ENCODE data around the gene SPIRE2.

SPIRE2 gene

DNA sequence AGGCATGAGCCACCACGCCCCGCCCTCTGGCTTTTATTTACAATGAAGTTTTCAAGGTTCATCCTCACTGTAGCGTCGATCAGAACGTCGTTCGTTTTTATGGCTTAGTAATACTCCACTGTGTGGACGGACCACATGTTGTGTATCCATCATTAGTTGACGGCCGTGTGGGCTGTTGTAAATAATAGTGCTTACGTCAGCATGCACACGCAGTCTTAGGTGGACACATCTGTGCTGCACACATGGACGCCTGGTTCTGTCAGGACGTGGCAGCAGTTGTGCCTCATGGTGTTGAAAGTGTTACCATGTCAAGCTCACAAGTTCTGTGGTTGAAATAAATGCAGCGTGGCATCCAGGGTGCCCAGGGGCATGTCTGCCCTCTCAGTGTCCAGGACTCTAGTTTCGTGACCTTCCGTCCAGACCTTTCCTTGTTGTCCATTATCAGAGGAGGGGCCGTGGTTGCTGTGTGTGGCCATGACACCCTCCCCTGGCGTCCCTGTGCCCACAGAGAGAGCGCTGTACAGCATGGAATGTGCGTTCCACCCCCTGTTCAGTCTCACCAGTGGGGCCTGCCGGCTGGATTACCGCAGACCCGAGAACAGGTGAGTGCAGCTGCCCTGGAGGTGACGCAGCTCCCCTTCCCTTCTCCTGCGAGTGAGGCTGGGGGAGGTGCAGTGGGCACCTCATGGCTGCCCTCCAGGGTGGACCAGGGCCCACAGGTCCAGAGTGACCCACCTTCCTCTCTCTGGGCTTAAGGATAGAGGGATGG, 67.4 kb downstream of the SPIRE2 start:
- no peak overlapping the region for H3K4me3 ChIP-seq (ENCODE audit: low read length in 2 of 2)
- peaks cover 73 to 80% of the 10 kb centered on the region in 2 donors for H3K36me3 ChIP-seq (ENCODE audit: control insufficient read depth in 2 of 2, insufficient read depth in 2 of 2, low read length in 2 of 2)
- H3K27me3 ChIP-seq (ENCODE audit: control insufficient read depth in 2 of 2, insufficient read depth in 2 of 2, low read length in 2 of 2) = no peaks in the 10 kb centered on the region
- H3K9me3 ChIP-seq (ENCODE audit: control insufficient read depth in 2 of 2, low read length in 2 of 2) = no peaks in the 10 kb centered on the region
- no peaks in the 10 kb centered on the region for H3K4me1 ChIP-seq (ENCODE audit: control insufficient read depth in 2 of 2, insufficient read depth in 2 of 2, low read length in 2 of 2)
- H3K9ac ChIP-seq (ENCODE audit: low read depth in 1 of 2, low read length in 2 of 2) = no peak overlapping the region
- no peak overlapping the region for H3K27ac ChIP-seq (ENCODE audit: low read depth in 2 of 2, low read length in 2 of 2)

GRCh38 chr16:89897204-89897603, 68.9 kb downstream of the SPIRE2 start:
- no peak overlapping the region for H3K27ac ChIP-seq (ENCODE audit: low read depth in 2 of 2, low read length in 2 of 2)
- H3K9ac ChIP-seq (ENCODE audit: low read depth in 1 of 2, low read length in 2 of 2) = no peak overlapping the region
- H3K4me3 ChIP-seq (ENCODE audit: low read length in 2 of 2) = no peak overlapping the region
- H3K27me3 ChIP-seq (ENCODE audit: control insufficient read depth in 2 of 2, insufficient read depth in 2 of 2, low read length in 2 of 2) = no peaks in the 10 kb centered on the region
- H3K4me1 ChIP-seq (ENCODE audit: control insufficient read depth in 2 of 2, insufficient read depth in 2 of 2, low read length in 2 of 2) = no peaks in the 10 kb centered on the region
- peaks cover 65 to 71% of the 10 kb centered on the region in 2 donors for H3K36me3 ChIP-seq (ENCODE audit: control insufficient read depth in 2 of 2, insufficient read depth in 2 of 2, low read length in 2 of 2)
- H3K9me3 ChIP-seq (ENCODE audit: control insufficient read depth in 2 of 2, low read length in 2 of 2) = no peaks in the 10 kb centered on the region

DNA sequence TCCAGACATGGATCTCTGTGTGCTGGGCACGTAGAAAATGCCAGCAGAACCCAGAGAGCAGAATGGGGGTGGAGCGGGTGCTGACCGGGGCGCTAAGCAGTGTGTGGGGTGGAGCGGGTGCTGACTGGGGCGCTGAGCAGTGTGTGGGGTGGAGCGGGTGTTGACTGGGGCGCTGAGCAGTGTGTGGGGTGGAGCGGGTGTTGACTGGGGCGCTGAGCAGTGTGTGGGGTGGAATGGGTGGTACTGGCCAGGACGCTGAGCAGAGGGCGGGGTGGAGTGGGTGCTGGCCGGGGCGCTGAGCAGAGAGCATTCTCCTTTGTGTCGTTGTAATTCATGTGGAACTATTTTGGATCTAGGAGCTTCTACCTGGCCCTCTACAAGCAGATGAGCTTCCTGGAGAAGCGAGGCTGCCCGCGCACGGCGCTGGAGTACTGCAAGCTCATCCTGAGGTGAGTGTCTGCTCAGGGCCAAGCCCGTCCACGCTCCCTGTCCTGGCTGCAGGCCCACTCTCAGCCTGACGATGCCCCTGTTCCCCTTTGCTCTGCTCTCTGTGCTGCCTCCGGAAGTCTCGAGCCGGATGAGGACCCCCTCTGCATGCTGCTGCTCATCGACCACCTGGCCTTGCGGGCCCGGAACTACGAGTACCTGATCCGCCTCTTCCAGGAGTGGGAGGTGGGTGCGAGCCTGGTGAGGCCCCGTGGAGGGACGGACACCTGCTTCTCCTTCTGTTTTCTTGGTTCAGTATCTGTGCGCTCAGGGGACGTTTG, 70.1 kb downstream of the SPIRE2 start:
- Histone ChIP-seq H3K4me1 (ENCODE audit: control insufficient read depth in 2 of 2, insufficient read depth in 2 of 2, low read length in 2 of 2) (no peaks in the 10 kb centered on the region), H3K9me3 (ENCODE audit: control insufficient read depth in 2 of 2, low read length in 2 of 2) (no peaks in the 10 kb centered on the region), H3K9ac (ENCODE audit: low read depth in 1 of 2, low read length in 2 of 2) (no peak overlapping the region), H3K4me3 (ENCODE audit: low read length in 2 of 2) (no peak overlapping the region), H3K36me3 (ENCODE audit: control insufficient read depth in 2 of 2, insufficient read depth in 2 of 2, low read length in 2 of 2) (peaks cover 54 to 66% of the 10 kb centered on the region in 2 donors), H3K27ac (ENCODE audit: low read depth in 2 of 2, low read length in 2 of 2) (no peak overlapping the region), H3K27me3 (ENCODE audit: control insufficient read depth in 2 of 2, insufficient read depth in 2 of 2, low read length in 2 of 2) (no peaks in the 10 kb centered on the region)

DNA sequence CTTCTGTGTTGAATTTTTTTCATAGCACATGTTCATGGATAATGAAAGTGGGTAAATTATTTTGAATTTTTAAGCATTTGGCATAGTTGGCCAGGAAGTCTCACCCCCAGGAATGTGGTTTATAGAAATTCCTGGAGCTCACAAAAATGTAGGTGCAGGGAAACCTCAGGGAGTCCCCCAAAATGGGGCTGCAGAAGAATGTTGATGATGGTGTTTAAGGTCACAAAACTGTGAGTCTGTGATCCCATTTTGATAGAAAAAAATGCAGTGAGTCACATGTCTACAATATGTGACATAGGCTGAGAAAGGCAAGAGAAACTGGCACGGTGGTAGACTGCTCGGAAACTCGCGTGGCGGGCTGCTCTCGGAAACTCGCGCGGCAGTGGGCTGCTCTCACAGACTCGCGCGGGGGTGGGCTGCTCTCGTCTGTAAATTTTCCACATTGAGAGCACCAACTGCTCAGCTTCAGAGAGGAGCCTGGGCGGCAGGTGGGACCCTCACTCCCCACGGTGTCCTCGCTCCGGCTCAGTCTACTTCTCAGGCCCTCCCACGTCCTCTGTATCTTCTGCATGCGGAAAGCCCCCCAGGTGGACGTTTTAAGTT, 71.7 kb downstream of the SPIRE2 start:
- Histone ChIP-seq H3K9ac (ENCODE audit: low read depth in 1 of 2, low read length in 2 of 2) (no peak overlapping the region), H3K36me3 (ENCODE audit: control insufficient read depth in 2 of 2, insufficient read depth in 2 of 2, low read length in 2 of 2) (peaks cover 58 to 65% of the 10 kb centered on the region in 2 donors), H3K4me3 (ENCODE audit: low read length in 2 of 2) (no peak overlapping the region), H3K9me3 (ENCODE audit: control insufficient read depth in 2 of 2, low read length in 2 of 2) (no peaks in the 10 kb centered on the region), H3K27ac (ENCODE audit: low read depth in 2 of 2, low read length in 2 of 2) (no peak overlapping the region), H3K27me3 (ENCODE audit: control insufficient read depth in 2 of 2, insufficient read depth in 2 of 2, low read length in 2 of 2) (no peaks in the 10 kb centered on the region), H3K4me1 (ENCODE audit: control insufficient read depth in 2 of 2, insufficient read depth in 2 of 2, low read length in 2 of 2) (no peaks in the 10 kb centered on the region)

GRCh38 chr16:89900885-89901284, 72.6 kb downstream of the SPIRE2 start:
- no peaks in the 10 kb centered on the region for H3K9me3 ChIP-seq (ENCODE audit: control insufficient read depth in 2 of 2, low read length in 2 of 2)
- no peak overlapping the region for H3K9ac ChIP-seq (ENCODE audit: low read depth in 1 of 2, low read length in 2 of 2)
- no peak overlapping the region for H3K27ac ChIP-seq (ENCODE audit: low read depth in 2 of 2, low read length in 2 of 2)
- peaks cover 57 to 67% of the 10 kb centered on the region in 2 donors for H3K36me3 ChIP-seq (ENCODE audit: control insufficient read depth in 2 of 2, insufficient read depth in 2 of 2, low read length in 2 of 2)
- H3K27me3 ChIP-seq (ENCODE audit: control insufficient read depth in 2 of 2, insufficient read depth in 2 of 2, low read length in 2 of 2) = no peaks in the 10 kb centered on the region
- H3K4me3 ChIP-seq (ENCODE audit: low read length in 2 of 2) = no peak overlapping the region
- no peaks in the 10 kb centered on the region for H3K4me1 ChIP-seq (ENCODE audit: control insufficient read depth in 2 of 2, insufficient read depth in 2 of 2, low read length in 2 of 2)

GRCh38 chr16:89902980-89903379, 74.7 kb downstream of the SPIRE2 start:
- no peaks in the 10 kb centered on the region for H3K4me1 ChIP-seq (ENCODE audit: control insufficient read depth in 2 of 2, insufficient read depth in 2 of 2, low read length in 2 of 2)
- H3K36me3 ChIP-seq (ENCODE audit: control insufficient read depth in 2 of 2, insufficient read depth in 2 of 2, low read length in 2 of 2) = peaks cover 60 to 66% of the 10 kb centered on the region in 2 donors
- H3K27me3 ChIP-seq (ENCODE audit: control insufficient read depth in 2 of 2, insufficient read depth in 2 of 2, low read length in 2 of 2) = no peaks in the 10 kb centered on the region
- no peak overlapping the region for H3K4me3 ChIP-seq (ENCODE audit: low read length in 2 of 2)
- no peak overlapping the region for H3K27ac ChIP-seq (ENCODE audit: low read depth in 2 of 2, low read length in 2 of 2)
- no peak overlapping the region for H3K9ac ChIP-seq (ENCODE audit: low read depth in 1 of 2, low read length in 2 of 2)
- H3K9me3 ChIP-seq (ENCODE audit: control insufficient read depth in 2 of 2, low read length in 2 of 2) = no peaks in the 10 kb centered on the region

DNA sequence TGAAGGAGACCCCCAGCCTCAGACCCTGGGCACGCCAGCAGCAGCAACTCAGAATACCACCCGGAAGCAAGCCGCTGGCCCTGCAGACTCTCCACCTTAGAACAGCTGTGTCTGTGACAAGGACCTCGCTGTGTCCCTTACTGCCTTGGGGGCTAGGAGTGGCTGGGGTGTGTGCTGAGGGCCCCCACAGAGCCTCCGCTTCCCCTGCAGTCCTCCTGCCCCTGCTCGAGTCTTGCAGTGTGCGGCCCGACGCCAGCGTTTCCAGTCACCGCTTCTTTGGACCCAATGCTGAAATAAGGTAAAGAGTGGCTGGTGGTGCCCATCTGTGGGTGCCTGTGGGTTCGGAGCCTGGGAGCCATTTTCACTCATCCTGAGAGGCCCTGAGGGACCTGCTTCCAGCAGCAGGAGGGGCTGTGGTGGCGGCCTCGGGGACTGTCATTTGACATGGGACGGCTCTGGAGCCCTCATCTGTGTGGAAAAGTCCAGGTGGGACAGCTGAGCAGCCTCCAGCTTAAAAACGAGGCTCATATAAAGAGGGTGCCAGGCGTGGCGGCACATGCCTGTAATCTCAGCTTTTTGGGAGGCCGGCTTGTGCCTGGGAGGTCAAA, 75.7 kb downstream of the SPIRE2 start:
- Histone ChIP-seq H3K9me3 (ENCODE audit: control insufficient read depth in 2 of 2, low read length in 2 of 2) (no peaks in the 10 kb centered on the region), H3K36me3 (ENCODE audit: control insufficient read depth in 2 of 2, insufficient read depth in 2 of 2, low read length in 2 of 2) (peaks cover 58 to 67% of the 10 kb centered on the region in 2 donors), H3K27me3 (ENCODE audit: control insufficient read depth in 2 of 2, insufficient read depth in 2 of 2, low read length in 2 of 2) (no peaks in the 10 kb centered on the region), H3K4me3 (ENCODE audit: low read length in 2 of 2) (no peak overlapping the region), H3K9ac (ENCODE audit: low read depth in 1 of 2, low read length in 2 of 2) (no peak overlapping the region), H3K27ac (ENCODE audit: low read depth in 2 of 2, low read length in 2 of 2) (no peak overlapping the region), H3K4me1 (ENCODE audit: control insufficient read depth in 2 of 2, insufficient read depth in 2 of 2, low read length in 2 of 2) (no peaks in the 10 kb centered on the region)

GRCh38 chr16:89904606-89905510, 76.6 kb downstream of the SPIRE2 start:
- Histone ChIP-seq H3K27me3 (ENCODE audit: control insufficient read depth in 2 of 2, insufficient read depth in 2 of 2, low read length in 2 of 2) (no peaks in the 10 kb centered on the region), H3K9me3 (ENCODE audit: control insufficient read depth in 2 of 2, low read length in 2 of 2) (no peaks in the 10 kb centered on the region), H3K9ac (ENCODE audit: low read depth in 1 of 2, low read length in 2 of 2) (no peak overlapping the region), H3K27ac (ENCODE audit: low read depth in 2 of 2, low read length in 2 of 2) (no peak overlapping the region), H3K4me1 (ENCODE audit: control insufficient read depth in 2 of 2, insufficient read depth in 2 of 2, low read length in 2 of 2) (no peaks in the 10 kb centered on the region), H3K36me3 (ENCODE audit: control insufficient read depth in 2 of 2, insufficient read depth in 2 of 2, low read length in 2 of 2) (peaks cover 52 to 63% of the 10 kb centered on the region in 2 donors), H3K4me3 (ENCODE audit: low read length in 2 of 2) (no peak overlapping the region)

DNA sequence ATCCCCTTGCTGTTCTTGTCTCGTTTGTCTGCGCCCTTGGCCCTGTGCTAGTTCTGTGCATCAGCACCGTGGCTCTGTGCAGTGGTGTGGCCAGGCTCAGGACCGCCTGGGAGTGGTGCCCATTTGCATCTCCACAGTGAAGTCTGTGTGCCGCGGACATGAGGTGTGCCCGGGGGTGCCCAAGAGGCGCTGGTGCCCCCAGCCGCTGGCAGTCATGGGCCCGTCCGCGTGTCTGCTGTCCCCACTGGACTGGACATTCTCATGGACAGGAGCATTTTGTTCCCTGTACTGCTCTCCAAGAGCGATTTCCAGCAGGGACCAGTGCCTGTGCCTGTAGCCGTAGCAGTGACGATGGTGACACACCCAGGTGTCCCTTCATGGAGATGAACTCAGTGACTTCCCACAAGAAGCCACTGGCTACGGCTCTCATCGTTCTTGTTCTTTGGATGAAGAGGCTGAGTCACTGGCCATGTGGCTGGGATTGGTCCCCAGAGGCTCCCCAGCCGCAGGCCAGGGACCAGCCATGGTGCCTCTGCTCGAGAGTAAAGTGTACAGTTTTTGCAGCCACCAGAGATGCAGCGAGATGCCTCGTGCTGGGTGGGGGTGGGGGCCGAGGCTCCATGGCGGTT, 77.3 kb downstream of the SPIRE2 start:
- Histone ChIP-seq H3K4me3 (ENCODE audit: low read length in 2 of 2) (no peak overlapping the region), H3K4me1 (ENCODE audit: control insufficient read depth in 2 of 2, insufficient read depth in 2 of 2, low read length in 2 of 2) (no peaks in the 10 kb centered on the region), H3K36me3 (ENCODE audit: control insufficient read depth in 2 of 2, insufficient read depth in 2 of 2, low read length in 2 of 2) (peaks cover 45 to 59% of the 10 kb centered on the region in 2 donors), H3K9ac (ENCODE audit: low read depth in 1 of 2, low read length in 2 of 2) (no peak overlapping the region), H3K27me3 (ENCODE audit: control insufficient read depth in 2 of 2, insufficient read depth in 2 of 2, low read length in 2 of 2) (no peaks in the 10 kb centered on the region), H3K9me3 (ENCODE audit: control insufficient read depth in 2 of 2, low read length in 2 of 2) (no peaks in the 10 kb centered on the region), H3K27ac (ENCODE audit: low read depth in 2 of 2, low read length in 2 of 2) (no peak overlapping the region)
